H1 (cell line): ENCODE data around the gene RNU7-1. TPM values are rescaled to one million over a fixed set of nuclear protein-coding genes. Genes with fewer than 3 reads are reported as not detected.

Experiments used
- CTCF ChIA-PET: fragments of 300-600 bp; sonication (Branson Sonifier 250); formaldehyde crosslinking; loops from one replicate; lab custom pipeline; 2021; ENCODE audit not compliant: partially characterized antibody; lab: Charles Lee
- POLR2A ChIA-PET: fragments of 300-600 bp; sonication (Branson Sonifier 250); formaldehyde crosslinking; loops from one replicate; lab custom pipeline; 2021; ENCODE audit warnings: inconsistent platforms; ENCODE audit not compliant: partially characterized antibody; lab: Charles Lee
- DNase-seq, 2 experiments: peaks; one replicate each; pipeline versions ENCODE4 v3.0.0 to v3.0.0-alpha.2; 2010 to 2022; ENCODE audit warnings: low spot score in 2 of 2, low read depth in 1 of 2, mixed read lengths in 1 of 2
- FAIRE-seq: peaks from 2 replicates; lab custom pipeline; 2011; peaks lifted over from hg19 to GRCh38; lab: Jason Lieb, UNC
- H2AFZ ChIP-seq: 2 replicates; pipeline ENCODE4 v1.8.1; 2012; ENCODE audit warnings: low read length, inconsistent platforms
- H2AK5ac ChIP-seq: 2 replicates; pipeline ENCODE4 v1.6.1; 2013; ENCODE audit warnings: low read depth, low read length
- H2BK120ac ChIP-seq: replicated peaks from 2 replicates; pipeline ENCODE3; 2013; ENCODE audit warnings: low read depth, low read length, inconsistent platforms
- H2BK12ac ChIP-seq: 2 replicates; pipeline ENCODE4 v1.6.1; 2013; ENCODE audit warnings: low read depth, low read length
- H2BK15ac ChIP-seq: 2 replicates; pipeline ENCODE4 v1.6.1; 2013; ENCODE audit warnings: low read length
- H2BK20ac ChIP-seq: 2 replicates; pipeline ENCODE4 v1.6.1; 2013; ENCODE audit warnings: low read length
- H2BK5ac ChIP-seq: 2 replicates; pipeline ENCODE4 v1.6.1; 2013; ENCODE audit warnings: low read depth, low read length
- H3K14ac ChIP-seq: 2 replicates; pipeline ENCODE4 v1.6.1; 2013; ENCODE audit warnings: inconsistent platforms; ENCODE audit not compliant: insufficient read length
- H3K18ac ChIP-seq: 2 replicates; pipeline ENCODE4 v1.6.1; 2013; ENCODE audit warnings: low read length; ENCODE audit errors: extremely low read depth
- H3K23ac ChIP-seq: 2 replicates; pipeline ENCODE4 v1.6.1; 2013; ENCODE audit warnings: inconsistent platforms; ENCODE audit not compliant: insufficient read length
- H3K23me2 ChIP-seq: 2 replicates; pipeline ENCODE4 v1.6.1; 2013; ENCODE audit warnings: low read depth, low read length
- H3K27ac ChIP-seq: 2 replicates; pipeline ENCODE4 v1.6.1; 2011; ENCODE audit warnings: low read depth, low read length, inconsistent platforms
- H3K27me3 ChIP-seq, 4 experiments: replicated peaks in 1 of 4; 1 replicate in 1 of 4; 2 replicates in 3 of 4; pipeline versions ENCODE4 v1.6.1 to v1.8.1; 2011 to 2013; ENCODE audit warnings: low read length in 3 of 4, mild to moderate bottlenecking in 3 of 4, inconsistent platforms in 2 of 4, mixed read lengths in 2 of 4, moderate library complexity in 1 of 4; ENCODE audit not compliant: control insufficient read depth in 3 of 4, insufficient read depth in 3 of 4; ENCODE audit errors: extremely low read depth in 1 of 4
- H3K36me3 ChIP-seq, 4 experiments: 2 replicates each; pipeline versions ENCODE4 v1.6.1 to v1.8.1; 2011 to 2013; ENCODE audit warnings: mild to moderate bottlenecking in 4 of 4, low read length in 3 of 4, moderate library complexity in 2 of 4, control low read depth in 1 of 4, inconsistent platforms in 1 of 4; ENCODE audit not compliant: insufficient read depth in 4 of 4, control insufficient read depth in 2 of 4
- H3K4ac ChIP-seq: replicated peaks from 2 replicates; pipeline ENCODE3; 2013; ENCODE audit warnings: low read length, low read depth, mixed read lengths, inconsistent platforms; ENCODE audit not compliant: insufficient read length
- H3K4me1 ChIP-seq, 4 experiments: replicated peaks in 1 of 4; 1 replicate in 1 of 4; 2 replicates in 3 of 4; pipeline versions ENCODE4 v1.6.1 to v1.8.1; 2011 to 2013; ENCODE audit warnings: low read length in 3 of 4, inconsistent platforms in 2 of 4, mixed read lengths in 1 of 4; ENCODE audit not compliant: insufficient read depth in 4 of 4, control insufficient read depth in 3 of 4
- H3K4me2 ChIP-seq, 2 experiments: 2 replicates each; pipeline versions ENCODE4 v1.6.1 to v1.8.1; 2011 to 2013; ENCODE audit warnings: low read depth in 2 of 2, low read length in 2 of 2, control low read depth in 1 of 2, inconsistent platforms in 1 of 2, mild to moderate bottlenecking in 1 of 2; ENCODE audit not compliant: insufficient read depth in 1 of 2
- H3K4me3 ChIP-seq, 4 experiments: fragments of 200-600, 300-600 bp in 1 of 4; sonication (generic), shearing (Covaris generic), sonication (Bioruptor Twin) in 1 of 4; 2 replicates each; pipeline versions ENCODE4 v1.5.1 to v1.8.1; 2011 to 2016; ENCODE audit warnings: low read length in 4 of 4, low read depth in 3 of 4, control low read depth in 2 of 4, inconsistent platforms in 2 of 4, mild to moderate bottlenecking in 2 of 4, mixed read lengths in 1 of 4, moderate library complexity in 1 of 4; ENCODE audit not compliant: insufficient read depth in 2 of 4; ENCODE audit errors: extremely low read depth in 1 of 4
- H3K56ac ChIP-seq: replicated peaks from 2 replicates; pipeline ENCODE3; 2013; ENCODE audit warnings: low read depth, mild to moderate bottlenecking, mixed read lengths, low read length, inconsistent platforms; ENCODE audit not compliant: insufficient read length
- H3K79me1 ChIP-seq: 2 replicates; pipeline ENCODE4 v1.6.1; 2013; ENCODE audit warnings: low read depth, low read length, control low read depth
- H3K79me2 ChIP-seq, 2 experiments: 2 replicates each; pipeline versions ENCODE4 v1.6.1 to v1.8.1; 2012 to 2013; ENCODE audit warnings: low read length in 2 of 2, mild to moderate bottlenecking in 2 of 2, inconsistent platforms in 1 of 2; ENCODE audit not compliant: insufficient read depth in 2 of 2, control insufficient read depth in 1 of 2
- H3K9ac ChIP-seq, 4 experiments: replicated peaks in 1 of 4; 1 replicate in 1 of 4; 2 replicates in 3 of 4; pipeline versions ENCODE4 v1.6.1 to v1.8.1; 2011 to 2013; ENCODE audit warnings: low read depth in 3 of 4, low read length in 3 of 4, control low read depth in 2 of 4, mild to moderate bottlenecking in 2 of 4, moderate library complexity in 2 of 4, inconsistent platforms in 1 of 4; ENCODE audit errors: extremely low read depth in 1 of 4
- H3K9me3 ChIP-seq, 2 experiments: 2 replicates each; pipeline versions ENCODE4 v1.6.1 to v1.8.1; 2012 to 2013; ENCODE audit warnings: mild to moderate bottlenecking in 2 of 2, moderate library complexity in 2 of 2, control low read depth in 1 of 2, inconsistent platforms in 1 of 2, low read depth in 1 of 2, low read length in 1 of 2, mixed read lengths in 1 of 2; ENCODE audit not compliant: insufficient read depth in 2 of 2
- H4K20me1 ChIP-seq, 2 experiments: replicated peaks in 1 of 2; 2 replicates each; pipeline versions ENCODE3 to v1.8.1; 2011 to 2013; ENCODE audit warnings: inconsistent platforms in 2 of 2, low read length in 2 of 2, mild to moderate bottlenecking in 1 of 2; ENCODE audit not compliant: insufficient read depth in 2 of 2, control insufficient read depth in 1 of 2
- H4K5ac ChIP-seq: 2 replicates; pipeline ENCODE4 v1.6.1; 2013; ENCODE audit warnings: low read length, low read depth, mixed read lengths, inconsistent platforms; ENCODE audit not compliant: insufficient read length
- H4K8ac ChIP-seq: 2 replicates; pipeline ENCODE4 v1.8.0; 2013; ENCODE audit warnings: mild to moderate bottlenecking, moderate library complexity, low read length, inconsistent platforms; ENCODE audit not compliant: insufficient read depth; ENCODE audit errors: extremely low read depth
- H4K91ac ChIP-seq: replicated peaks from 2 replicates; pipeline ENCODE3; 2013; ENCODE audit warnings: low read length, mixed read lengths, inconsistent platforms; ENCODE audit not compliant: insufficient read length
- ATF2 ChIP-seq: IDR thresholded peaks from 2 replicates; pipeline ENCODE4 v1.6.1; 2012; ENCODE audit warnings: low read length, inconsistent platforms
- BCL11A ChIP-seq, 2 experiments: IDR thresholded peaks; one replicate each; pipeline ENCODE4 v1.6.1; 2011; ENCODE audit warnings: low read depth in 2 of 2, low read length in 2 of 2, mild to moderate bottlenecking in 2 of 2
- HDAC6 ChIP-seq: IDR thresholded peaks from one replicate; pipeline ENCODE4 v1.7.1; 2012; ENCODE audit warnings: low read depth, mild to moderate bottlenecking, inconsistent platforms, low read length, moderate library complexity
- POLR2AphosphoS5 ChIP-seq: IDR thresholded peaks from 2 replicates; pipeline ENCODE4 v1.6.1; 2011; ENCODE audit warnings: low read depth, low read length
- RXRA ChIP-seq: IDR thresholded peaks from 2 replicates; pipeline ENCODE4 v1.6.1; 2011; ENCODE audit warnings: low read depth, mild to moderate bottlenecking, low read length, moderate library complexity; ENCODE audit not compliant: insufficient read depth
- SP4 ChIP-seq: IDR thresholded peaks from 2 replicates; pipeline ENCODE4 v1.6.1; 2012; ENCODE audit warnings: low read length, inconsistent platforms
- WGBS, 2 experiments: shearing (Covaris generic) in 1 of 2; methylation state at CpG; one replicate each; pipeline versions ENCODE4 v1.1.6 to v1.1.7; 2013 to 2015; ENCODE audit warnings: low lambda C conversion rate in 2 of 2, mixed read lengths in 2 of 2, inconsistent platforms in 1 of 2, low coverage in 1 of 2, missing lambda C conversion rate in 1 of 2; ENCODE audit not compliant: insufficient replicate concordance in 2 of 2, insufficient coverage in 1 of 2, insufficient read length in 1 of 2; ENCODE audit errors: extremely low coverage in 1 of 2, missing lambda C conversion rate in 1 of 2; 5-methylcytosine and 5-hydroxymethylcytosine counted together
- polyA plus RNA-seq, 7 experiments: library from polyadenylated mRNA; depleted of rRNA in 3 of 7; stranded (reverse) in 5 of 7; unstranded in 2 of 7; fragments of >200 nt in 5 of 7; fragments of 200-250 nt in 2 of 7; gene quantifications; 1 replicate in 5 of 7; 2 replicates in 1 of 7; 4 replicates in 1 of 7; pipeline versions ENCODE4 v1.2.1 to v1.2.3, GENCODE V29; 2011 to 2013; ENCODE audit warnings: missing spikeins in 2 of 7, mixed read lengths in 2 of 7
- total RNA-seq: library from RNA; stranded (reverse); fragmentation: NEBNext Ultra II Directional; extraction: Animal tissue kit (Norgen Biotek cat#: 25700); gene quantifications from 2 replicates; pipeline ENCODE4 v1.2.1, GENCODE V29; 2021

The RNU7-1 gene
- total and polyA plus RNA-seq, 2 of the 8 experiments (the other 6 are each of a cell fraction or from before 2014, with no cell fraction given) = not detected

GRCh38 chr12:6921539-6921938 lies 22.1 kb upstream of the RNU7-1 start:
- H3K36me3 ChIP-seq = peaks cover 21 to 66% (median 42%) of the 10 kb centered on the region in 4 experiments
- no peak overlapping the region for H3K14ac ChIP-seq

More at GRCh38 chr12:6921539-6921938, 22.1 kb upstream of the RNU7-1 start:
- H3K27ac ChIP-seq = no peak overlapping the region
- H3K79me2 ChIP-seq = no peaks in the 10 kb centered on the region
- ChIA-PET CTCF (interaction anchor here (1.1 to 10.0 kb wide), 5 partner anchors 10 to 53 kb away, joined by 3 to 253 read pairs (median 23); partner anchors contain the start of genes C12orf57, LRRC23 and RNU7-1), POLR2A (interaction anchor here (1.0 to 39.6 kb wide), 5 partner anchors 8 to 52 kb away, joined by 3 to 1027 read pairs (median 227); partner anchors contain the start of genes C12orf57, ENO2, LRRC23 and PTPN6)
- peaks cover 13% of the 10 kb centered on the region for H3K23me2 ChIP-seq
- H2AK5ac ChIP-seq = no peak overlapping the region
- H4K8ac ChIP-seq = no peak overlapping the region
- H3K18ac ChIP-seq = no peak overlapping the region
- H4K20me1 ChIP-seq = peaks cover 0 to 6% of the 10 kb centered on the region in 2 experiments
- no peak overlapping the region for H3K4ac ChIP-seq
- no peak for DNase-seq
- H2BK120ac ChIP-seq = no peak overlapping the region
- no peak overlapping the region for H2AFZ ChIP-seq
- no peak overlapping the region for H3K9ac ChIP-seq
- no peak overlapping the region for H3K4me2 ChIP-seq
- no peak overlapping the region for H2BK12ac ChIP-seq
- no peaks in the 10 kb centered on the region for H3K9me3 ChIP-seq
- H2BK20ac ChIP-seq = no peak overlapping the region
- H4K5ac ChIP-seq = no peak overlapping the region
- H2BK15ac ChIP-seq = no peak overlapping the region
- H3K23ac ChIP-seq = no peak overlapping the region
- H4K91ac ChIP-seq = no peak overlapping the region
- H3K4me1 ChIP-seq = peaks cover 12 to 21% (median 16%) of the 10 kb centered on the region in 4 experiments
- H3K79me1 ChIP-seq = no peaks in the 10 kb centered on the region; the same call in none of the 2 replicates
- no peak overlapping the region for H3K56ac ChIP-seq
- TF ChIP-seq POLR2AphosphoS5 (no peak), HDAC6 (no peak), ATF2 (no peak), SP4 (no peak), BCL11A (IDR thresholded peaks at IDR 0.05; ENCODE audit: low read depth in 2 of 2, low read length in 2 of 2) (no peak), RXRA (no peak)
- no peak for FAIRE-seq
- no peak overlapping the region; a peak in 1 of 8 replicates for H3K4me3 ChIP-seq
- no peaks in the 10 kb centered on the region for H3K27me3 ChIP-seq
- no peak overlapping the region for H2BK5ac ChIP-seq
- WGBS, 2 experiments = 90% methylated on average over 7 of the region's 7 CpGs; no CpG with 5 or more reads in 1 of the 2 experiments
